ENCODE measurements around the gene GMPPB. TPM values are rescaled to one million over a fixed set of nuclear protein-coding genes. Genes with fewer than 3 reads are reported as not detected.
"Not testable (repeated sequence)": the region's sequence is repeated elsewhere in the genome, so short reads cannot be mapped to it uniquely, and the experiment has no call there.

Gene GMPPB
- polyA plus RNA-seq, 10 donors, result 8.3 to 15.3 (median 12.0) TPM

- not testable (repeated sequence) for DNase-seq
Observed at GRCh38 chr3:49694409-49695070, 29.2 kb downstream of the GMPPB start.

- DNase-seq, result not testable (repeated sequence)
Observed at GRCh38 chr3:49691481-49691880, 32.3 kb downstream of the GMPPB start.

DNA sequence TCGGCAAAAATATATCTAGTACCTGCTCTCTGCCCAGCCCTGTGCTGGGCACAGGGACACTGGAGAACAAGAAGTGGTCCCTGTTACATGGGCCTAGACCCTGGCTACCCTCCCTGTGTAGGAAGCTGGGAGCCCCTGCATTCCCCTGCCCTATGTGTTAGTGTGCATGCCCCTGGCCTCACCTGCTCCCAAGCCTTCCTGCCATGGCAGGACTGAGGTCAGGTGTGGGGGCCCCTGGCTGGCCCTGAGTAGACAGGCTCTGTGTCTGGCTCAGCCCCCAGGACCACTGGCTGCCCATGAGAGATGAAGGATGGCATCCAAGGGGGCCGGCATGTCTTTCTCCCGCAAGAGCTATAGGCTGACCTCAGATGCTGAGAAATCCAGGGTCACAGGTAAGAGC is 32.9 kb downstream of the GMPPB start:
- DNase-seq, result not testable (repeated sequence)

- not testable (repeated sequence) for DNase-seq
Observed at GRCh38 chr3:49689908-49690624, 33.7 kb downstream of the GMPPB start.

DNA sequence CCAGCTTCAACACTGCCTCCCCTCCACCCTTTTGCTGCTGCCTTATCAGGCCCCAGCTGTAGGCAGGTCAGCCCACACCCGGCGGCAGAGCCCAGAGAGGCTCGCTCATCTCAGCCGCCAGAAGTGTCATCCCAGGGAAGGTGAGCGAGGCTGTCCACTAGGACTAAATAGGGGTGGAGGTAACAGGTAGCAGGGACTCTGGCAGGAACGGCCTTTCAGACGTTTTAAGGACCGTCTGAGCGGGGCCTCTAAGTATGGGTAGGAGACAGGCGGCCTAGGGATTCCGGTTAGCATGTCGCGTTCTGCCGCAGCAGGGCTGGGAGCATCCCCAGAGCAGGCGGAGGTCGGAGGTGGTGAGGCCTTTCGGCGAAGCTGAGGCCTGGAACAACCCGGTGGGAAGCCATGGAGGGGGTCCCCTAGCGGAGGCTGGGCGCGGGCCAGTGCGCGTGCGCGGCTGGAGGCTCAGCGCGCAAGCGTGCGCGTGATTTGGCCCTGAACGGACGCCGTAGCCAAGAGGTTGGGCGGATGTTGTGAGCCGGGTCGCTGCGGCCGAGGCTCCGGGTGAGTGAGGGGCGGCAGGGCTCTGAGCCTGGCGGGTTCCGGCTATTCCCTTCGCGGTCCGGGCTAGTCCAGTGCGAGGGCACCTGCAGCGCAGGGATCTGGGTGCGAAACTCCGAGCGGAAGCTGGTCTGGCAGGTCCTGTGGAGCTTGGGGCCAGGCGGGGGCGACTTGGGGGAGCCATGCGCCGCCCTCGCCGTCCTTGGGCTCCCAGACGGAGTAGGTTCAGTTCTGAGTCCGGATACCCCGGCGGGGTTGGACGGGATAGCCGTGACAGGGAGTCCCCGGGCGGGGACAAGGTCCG is 34.5 kb downstream of the GMPPB start, which contains the start of the genes MST1 and RNF123:
Gene MST1, minus strand, starts transcription at position 429 of the 862 bp plus-strand sequence. CDS start 783 bp downstream, outside the sequence.
Gene RNF123, plus strand, starts transcription at position 512 of the 862 bp plus-strand sequence. CDS start 1,609 bp downstream, outside the sequence.
- peak; percentile 91 to 98 (median 95) for DNase-seq

GRCh38 chr3:49688338-49689045 is 35.3 kb downstream of the GMPPB start:
- not testable (repeated sequence) for DNase-seq

GRCh38 chr3:49687424-49687795 is 36.3 kb downstream of the GMPPB start:
- DNase-seq, result not testable (repeated sequence)

DNA sequence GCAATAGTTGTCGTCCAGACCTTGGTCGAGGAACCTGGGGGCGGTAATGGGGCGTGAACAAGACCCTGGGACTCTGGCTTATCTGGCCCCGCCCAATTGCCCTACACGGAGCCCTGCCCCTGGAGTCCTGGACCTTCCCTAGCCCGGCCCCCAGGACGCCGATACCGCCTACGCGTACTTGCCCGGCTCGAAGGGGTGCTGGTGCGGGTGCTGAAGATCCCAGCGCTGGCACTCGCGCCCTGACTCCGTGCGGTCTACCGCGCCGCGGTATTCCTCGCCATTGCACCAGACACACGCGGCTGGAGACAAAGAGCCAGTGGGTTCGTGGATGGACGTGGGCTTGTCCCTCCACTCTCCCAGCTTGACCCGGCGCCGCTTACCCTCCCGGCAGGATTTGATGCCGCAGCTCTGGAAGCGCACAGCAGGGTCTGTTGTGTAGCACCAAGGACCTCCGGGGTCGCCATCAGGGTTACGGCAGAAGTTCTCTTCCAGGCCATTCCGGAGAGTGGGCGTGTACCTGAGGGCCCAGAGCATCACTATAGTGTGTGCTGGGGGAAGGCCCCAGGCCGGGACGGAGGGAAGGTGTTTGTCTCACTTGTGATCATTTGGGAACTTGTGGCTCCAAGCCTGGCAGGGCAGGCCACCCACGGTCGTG is 36.9 kb downstream of the GMPPB start:
- peak in 1 of 3 donors; percentile 46 for DNase-seq

GRCh38 chr3:49686346-49686745 is 37.4 kb downstream of the GMPPB start:
- peak in 1 of 3 donors; percentile 37 for DNase-seq

DNA sequence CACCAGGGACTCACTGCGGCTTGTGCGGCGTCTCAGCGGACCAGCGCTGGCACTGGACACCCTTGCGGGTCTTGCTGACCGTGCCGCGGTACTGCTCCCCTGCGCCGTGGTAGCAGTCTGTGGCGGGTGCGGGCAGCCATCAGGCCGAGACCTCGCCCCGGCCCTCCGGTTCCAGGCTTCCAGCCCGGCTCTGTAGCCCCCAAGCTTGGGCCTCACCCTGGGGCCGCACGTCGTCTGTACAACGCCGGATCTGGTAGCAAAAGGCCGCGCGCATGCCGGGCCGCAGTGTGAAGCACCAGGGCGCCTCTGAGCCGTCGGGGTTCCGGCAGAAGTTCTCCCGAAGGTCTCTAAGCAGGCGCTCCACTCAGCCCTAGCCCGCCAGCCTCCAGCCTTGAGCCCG is 37.9 kb downstream of the GMPPB start:
- not testable (repeated sequence) for DNase-seq

GRCh38 chr3:49685103-49685502 is 38.6 kb downstream of the GMPPB start:
- DNase-seq, result not testable (repeated sequence)

- not testable (repeated sequence) for DNase-seq
Observed at GRCh38 chr3:49684453-49684852, 39.3 kb downstream of the GMPPB start.

DNA sequence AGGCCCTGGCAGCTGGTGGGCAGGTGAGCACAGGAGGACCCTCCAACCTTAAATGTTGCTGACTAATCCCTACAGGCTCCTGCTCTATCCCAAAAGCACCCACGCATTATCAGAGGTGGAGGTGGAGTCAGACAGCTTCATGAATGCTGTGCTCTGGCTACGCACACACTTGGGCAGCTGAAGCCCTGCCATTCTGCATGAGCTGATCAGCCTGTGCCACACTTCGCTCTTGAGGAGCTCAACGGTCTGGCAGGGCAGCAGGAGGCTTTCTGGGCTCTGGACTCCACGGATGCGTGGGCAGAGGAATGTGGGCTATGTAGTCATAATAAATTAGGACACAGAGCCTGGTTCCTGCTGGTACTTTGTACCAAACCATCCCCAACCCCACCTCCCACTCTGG is 40.6 kb downstream of the GMPPB start:
- DNase-seq, result no peak

GRCh38 chr3:49681543-49681942 is 42.2 kb downstream of the GMPPB start:
- no peak for DNase-seq

GRCh38 chr3:49681232-49681522 is 42.6 kb downstream of the GMPPB start:
- no peak for DNase-seq

- no peak for DNase-seq
Observed at GRCh38 chr3:49680493-49681231, 43.1 kb downstream of the GMPPB start.

DNA sequence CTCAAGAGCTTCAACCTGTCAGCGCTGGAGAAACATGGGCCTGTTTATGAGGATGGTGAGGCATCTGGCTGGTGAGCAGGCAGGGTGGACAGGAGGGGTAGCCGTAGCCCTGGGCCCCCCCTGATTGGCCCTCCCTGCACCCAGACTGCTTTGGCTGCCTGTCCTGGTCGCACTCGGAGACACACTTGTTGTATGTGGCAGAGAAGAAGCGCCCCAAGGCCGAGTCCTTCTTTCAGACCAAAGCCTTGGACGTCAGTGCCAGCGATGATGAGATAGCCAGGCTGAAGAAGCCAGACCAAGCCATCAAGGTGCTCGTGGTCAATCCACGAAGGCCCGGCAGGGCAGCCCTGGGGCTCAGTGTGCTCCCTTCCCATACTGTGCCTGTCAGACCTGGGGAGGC is 47.8 kb downstream of the GMPPB start:
- no peak for DNase-seq

GRCh38 chr3:49674497-49674983 is 49.2 kb downstream of the GMPPB start:
- DNase-seq, result no peak

- peak; percentile 94 to 97 (median 94) for DNase-seq
Observed at GRCh38 chr3:49673715-49674496, 49.8 kb downstream of the GMPPB start, which contains the start of gene APEH. Gene APEH (plus strand): TSS chr3:49674351. CDS start chr3:49674402, 51 bp downstream.
